K562 (cell line): ENCODE measurements around the gene TKT. TPM values are rescaled to one million over a fixed set of nuclear protein-coding genes. Genes with fewer than 3 reads are reported as not detected.

Experiments used
- HDAC6 ChIP-seq: IDR thresholded peaks from 2 replicates; pipeline ENCODE4 v1.6.1; 2012; ENCODE audit warnings: low read depth, mild to moderate bottlenecking, control low read depth, inconsistent platforms, low read length, moderate library complexity
- ZNF586 ChIP-seq: fragments of 450-650 bp; formaldehyde crosslinking; conservative IDR thresholded peaks from 2 replicates; pipeline ENCODE4 v1.4.0; 2020; ENCODE audit warnings: mild to moderate bottlenecking, moderate library complexity
- ZSCAN32 ChIP-seq: fragments of 450-650 bp; formaldehyde crosslinking; IDR thresholded peaks from 2 replicates; pipeline ENCODE4 v1.4.0; 2020; ENCODE audit warnings: mild to moderate bottlenecking, moderate library complexity
- polyA plus RNA-seq, 8 experiments: library from polyadenylated mRNA; depleted of rRNA in 4 of 8; stranded (reverse) in 5 of 8; unstranded in 3 of 8; fragments of >200 nt; fragmentation: Nextera tagmentation in 2 of 8; fragmentation: Illumina TruSeq in 1 of 8; extraction: Ambion mirVana in 2 of 8; extraction: Trizol in 1 of 8; gene quantifications; 2 replicates each; pipeline versions ENCODE4 v1.2.1 to v1.2.3, GENCODE V29; 2011 to 2014; ENCODE audit warnings: inconsistent platforms in 1 of 8, missing spikeins in 1 of 8
- total RNA-seq, 7 experiments: library from RNA; depleted of rRNA in 6 of 7; stranded (reverse); fragments of >200 nt in 6 of 7; fragmentation: Illumina TruSeq in 2 of 7; extraction: Trizol in 2 of 7; gene quantifications; 2 replicates each; pipeline versions ENCODE4 v1.2.1 to v1.2.3, GENCODE V29; 2011 to 2021; ENCODE audit warnings: low replicate concordance in 1 of 7
- TF ChIP-seq, protein P1 (sequence below), 2 experiments: fragments of 450-650 bp; formaldehyde crosslinking in 1 of 2; IDR thresholded peaks; 2 replicates each; pipeline versions ENCODE4 v1.4.0 to v1.6.1; 2014 to 2020; ENCODE audit warnings: mild to moderate bottlenecking in 2 of 2, borderline replicate concordance in 1 of 2, low read depth in 1 of 2
- TF ChIP-seq, protein P2 (sequence below): fragments of 450-650 bp; IDR thresholded peaks from 2 replicates; pipeline ENCODE4 v1.6.1; 2016; ENCODE audit warnings: mild to moderate bottlenecking, moderate library complexity

TKT gene
- total and polyA plus RNA-seq, 9 of the 15 experiments (the other 6 are each of a cell fraction or from before 2014, with no cell fraction given): 58.1 to 401 (median 187) TPM

DNA sequence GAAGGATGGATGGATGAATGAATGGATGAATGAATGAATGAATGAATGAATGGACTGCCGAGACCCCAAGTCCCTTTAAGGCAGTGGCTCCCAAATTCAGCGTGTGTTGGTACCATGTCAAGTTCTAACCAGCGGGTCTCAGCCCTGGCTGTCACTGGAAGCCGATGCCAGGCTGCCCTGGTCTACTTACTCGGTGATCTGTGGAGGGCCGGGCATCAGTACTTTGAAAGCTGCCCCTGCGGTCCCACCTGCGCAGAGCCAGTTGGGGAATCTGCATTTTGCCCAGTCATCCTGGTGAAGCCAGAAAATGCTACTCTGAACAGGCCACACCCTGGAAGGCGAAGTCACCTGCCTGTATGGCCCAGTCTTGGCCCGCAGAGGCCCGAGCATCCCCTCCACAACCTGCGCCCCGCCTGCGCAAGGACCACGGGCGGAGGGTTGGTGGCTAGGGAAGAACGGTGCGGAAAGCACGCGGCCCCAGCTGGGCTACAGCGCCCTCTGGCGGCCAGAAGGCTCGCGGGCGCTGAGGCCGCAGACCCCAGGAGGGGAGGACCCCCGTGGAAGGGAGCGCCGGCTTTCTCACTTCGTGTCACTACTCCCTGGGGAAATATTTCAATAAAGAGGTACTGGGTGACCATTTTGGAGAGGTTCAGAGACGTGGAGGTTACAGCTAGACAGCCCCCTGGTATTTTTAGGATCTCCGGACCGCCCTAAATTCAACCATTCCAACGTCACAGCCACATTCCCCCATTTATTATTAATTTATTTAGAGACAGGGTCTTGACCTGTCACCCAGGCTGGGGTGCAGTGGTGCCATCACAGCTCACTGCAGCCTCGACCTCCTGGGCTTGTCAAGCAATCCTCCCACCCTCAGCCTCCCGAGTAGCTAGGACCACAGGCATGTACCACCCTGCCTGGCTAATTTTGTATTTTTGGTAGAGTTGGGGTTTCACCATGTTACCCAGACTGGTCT lies 59.9 kb downstream of the TKT start (continued):
- TF ChIP-seq, protein P1, sequence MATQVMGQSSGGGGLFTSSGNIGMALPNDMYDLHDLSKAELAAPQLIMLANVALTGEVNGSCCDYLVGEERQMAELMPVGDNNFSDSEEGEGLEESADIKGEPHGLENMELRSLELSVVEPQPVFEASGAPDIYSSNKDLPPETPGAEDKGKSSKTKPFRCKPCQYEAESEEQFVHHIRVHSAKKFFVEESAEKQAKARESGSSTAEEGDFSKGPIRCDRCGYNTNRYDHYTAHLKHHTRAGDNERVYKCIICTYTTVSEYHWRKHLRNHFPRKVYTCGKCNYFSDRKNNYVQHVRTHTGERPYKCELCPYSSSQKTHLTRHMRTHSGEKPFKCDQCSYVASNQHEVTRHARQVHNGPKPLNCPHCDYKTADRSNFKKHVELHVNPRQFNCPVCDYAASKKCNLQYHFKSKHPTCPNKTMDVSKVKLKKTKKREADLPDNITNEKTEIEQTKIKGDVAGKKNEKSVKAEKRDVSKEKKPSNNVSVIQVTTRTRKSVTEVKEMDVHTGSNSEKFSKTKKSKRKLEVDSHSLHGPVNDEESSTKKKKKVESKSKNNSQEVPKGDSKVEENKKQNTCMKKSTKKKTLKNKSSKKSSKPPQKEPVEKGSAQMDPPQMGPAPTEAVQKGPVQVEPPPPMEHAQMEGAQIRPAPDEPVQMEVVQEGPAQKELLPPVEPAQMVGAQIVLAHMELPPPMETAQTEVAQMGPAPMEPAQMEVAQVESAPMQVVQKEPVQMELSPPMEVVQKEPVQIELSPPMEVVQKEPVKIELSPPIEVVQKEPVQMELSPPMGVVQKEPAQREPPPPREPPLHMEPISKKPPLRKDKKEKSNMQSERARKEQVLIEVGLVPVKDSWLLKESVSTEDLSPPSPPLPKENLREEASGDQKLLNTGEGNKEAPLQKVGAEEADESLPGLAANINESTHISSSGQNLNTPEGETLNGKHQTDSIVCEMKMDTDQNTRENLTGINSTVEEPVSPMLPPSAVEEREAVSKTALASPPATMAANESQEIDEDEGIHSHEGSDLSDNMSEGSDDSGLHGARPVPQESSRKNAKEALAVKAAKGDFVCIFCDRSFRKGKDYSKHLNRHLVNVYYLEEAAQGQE (IDR thresholded peaks at IDR 0.05; ENCODE audit: borderline replicate concordance): peak; percentile 75; the same call in 1 of the 2 replicates
- TF ChIP-seq, protein P1 (CRISPR knock-in tag; IDR thresholded peaks at IDR 0.05; ENCODE audit: low read depth): no peak
- TF ChIP-seq ZNF586 (no peak), HDAC6 (no peak), ZSCAN32 (CRISPR knock-in tag) (no peak)
- TF ChIP-seq, protein P2, sequence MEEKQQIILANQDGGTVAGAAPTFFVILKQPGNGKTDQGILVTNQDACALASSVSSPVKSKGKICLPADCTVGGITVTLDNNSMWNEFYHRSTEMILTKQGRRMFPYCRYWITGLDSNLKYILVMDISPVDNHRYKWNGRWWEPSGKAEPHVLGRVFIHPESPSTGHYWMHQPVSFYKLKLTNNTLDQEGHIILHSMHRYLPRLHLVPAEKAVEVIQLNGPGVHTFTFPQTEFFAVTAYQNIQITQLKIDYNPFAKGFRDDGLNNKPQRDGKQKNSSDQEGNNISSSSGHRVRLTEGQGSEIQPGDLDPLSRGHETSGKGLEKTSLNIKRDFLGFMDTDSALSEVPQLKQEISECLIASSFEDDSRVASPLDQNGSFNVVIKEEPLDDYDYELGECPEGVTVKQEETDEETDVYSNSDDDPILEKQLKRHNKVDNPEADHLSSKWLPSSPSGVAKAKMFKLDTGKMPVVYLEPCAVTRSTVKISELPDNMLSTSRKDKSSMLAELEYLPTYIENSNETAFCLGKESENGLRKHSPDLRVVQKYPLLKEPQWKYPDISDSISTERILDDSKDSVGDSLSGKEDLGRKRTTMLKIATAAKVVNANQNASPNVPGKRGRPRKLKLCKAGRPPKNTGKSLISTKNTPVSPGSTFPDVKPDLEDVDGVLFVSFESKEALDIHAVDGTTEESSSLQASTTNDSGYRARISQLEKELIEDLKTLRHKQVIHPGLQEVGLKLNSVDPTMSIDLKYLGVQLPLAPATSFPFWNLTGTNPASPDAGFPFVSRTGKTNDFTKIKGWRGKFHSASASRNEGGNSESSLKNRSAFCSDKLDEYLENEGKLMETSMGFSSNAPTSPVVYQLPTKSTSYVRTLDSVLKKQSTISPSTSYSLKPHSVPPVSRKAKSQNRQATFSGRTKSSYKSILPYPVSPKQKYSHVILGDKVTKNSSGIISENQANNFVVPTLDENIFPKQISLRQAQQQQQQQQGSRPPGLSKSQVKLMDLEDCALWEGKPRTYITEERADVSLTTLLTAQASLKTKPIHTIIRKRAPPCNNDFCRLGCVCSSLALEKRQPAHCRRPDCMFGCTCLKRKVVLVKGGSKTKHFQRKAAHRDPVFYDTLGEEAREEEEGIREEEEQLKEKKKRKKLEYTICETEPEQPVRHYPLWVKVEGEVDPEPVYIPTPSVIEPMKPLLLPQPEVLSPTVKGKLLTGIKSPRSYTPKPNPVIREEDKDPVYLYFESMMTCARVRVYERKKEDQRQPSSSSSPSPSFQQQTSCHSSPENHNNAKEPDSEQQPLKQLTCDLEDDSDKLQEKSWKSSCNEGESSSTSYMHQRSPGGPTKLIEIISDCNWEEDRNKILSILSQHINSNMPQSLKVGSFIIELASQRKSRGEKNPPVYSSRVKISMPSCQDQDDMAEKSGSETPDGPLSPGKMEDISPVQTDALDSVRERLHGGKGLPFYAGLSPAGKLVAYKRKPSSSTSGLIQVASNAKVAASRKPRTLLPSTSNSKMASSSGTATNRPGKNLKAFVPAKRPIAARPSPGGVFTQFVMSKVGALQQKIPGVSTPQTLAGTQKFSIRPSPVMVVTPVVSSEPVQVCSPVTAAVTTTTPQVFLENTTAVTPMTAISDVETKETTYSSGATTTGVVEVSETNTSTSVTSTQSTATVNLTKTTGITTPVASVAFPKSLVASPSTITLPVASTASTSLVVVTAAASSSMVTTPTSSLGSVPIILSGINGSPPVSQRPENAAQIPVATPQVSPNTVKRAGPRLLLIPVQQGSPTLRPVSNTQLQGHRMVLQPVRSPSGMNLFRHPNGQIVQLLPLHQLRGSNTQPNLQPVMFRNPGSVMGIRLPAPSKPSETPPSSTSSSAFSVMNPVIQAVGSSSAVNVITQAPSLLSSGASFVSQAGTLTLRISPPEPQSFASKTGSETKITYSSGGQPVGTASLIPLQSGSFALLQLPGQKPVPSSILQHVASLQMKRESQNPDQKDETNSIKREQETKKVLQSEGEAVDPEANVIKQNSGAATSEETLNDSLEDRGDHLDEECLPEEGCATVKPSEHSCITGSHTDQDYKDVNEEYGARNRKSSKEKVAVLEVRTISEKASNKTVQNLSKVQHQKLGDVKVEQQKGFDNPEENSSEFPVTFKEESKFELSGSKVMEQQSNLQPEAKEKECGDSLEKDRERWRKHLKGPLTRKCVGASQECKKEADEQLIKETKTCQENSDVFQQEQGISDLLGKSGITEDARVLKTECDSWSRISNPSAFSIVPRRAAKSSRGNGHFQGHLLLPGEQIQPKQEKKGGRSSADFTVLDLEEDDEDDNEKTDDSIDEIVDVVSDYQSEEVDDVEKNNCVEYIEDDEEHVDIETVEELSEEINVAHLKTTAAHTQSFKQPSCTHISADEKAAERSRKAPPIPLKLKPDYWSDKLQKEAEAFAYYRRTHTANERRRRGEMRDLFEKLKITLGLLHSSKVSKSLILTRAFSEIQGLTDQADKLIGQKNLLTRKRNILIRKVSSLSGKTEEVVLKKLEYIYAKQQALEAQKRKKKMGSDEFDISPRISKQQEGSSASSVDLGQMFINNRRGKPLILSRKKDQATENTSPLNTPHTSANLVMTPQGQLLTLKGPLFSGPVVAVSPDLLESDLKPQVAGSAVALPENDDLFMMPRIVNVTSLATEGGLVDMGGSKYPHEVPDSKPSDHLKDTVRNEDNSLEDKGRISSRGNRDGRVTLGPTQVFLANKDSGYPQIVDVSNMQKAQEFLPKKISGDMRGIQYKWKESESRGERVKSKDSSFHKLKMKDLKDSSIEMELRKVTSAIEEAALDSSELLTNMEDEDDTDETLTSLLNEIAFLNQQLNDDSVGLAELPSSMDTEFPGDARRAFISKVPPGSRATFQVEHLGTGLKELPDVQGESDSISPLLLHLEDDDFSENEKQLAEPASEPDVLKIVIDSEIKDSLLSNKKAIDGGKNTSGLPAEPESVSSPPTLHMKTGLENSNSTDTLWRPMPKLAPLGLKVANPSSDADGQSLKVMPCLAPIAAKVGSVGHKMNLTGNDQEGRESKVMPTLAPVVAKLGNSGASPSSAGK: peak; percentile 83
